Retinal pigment epithelial cell (primary cell): ENCODE measurements around the gene LOXHD1.
A peak's percentile ranks its signal among the peaks of the same experiment; 100 is the strongest.

Experiments
- DNase-seq: peaks from one replicate; pipeline ENCODE4 v3.0.0-alpha.2; 2010; ENCODE audit warnings: low read depth
- H3K4me3 ChIP-seq: 2 replicates; pipeline ENCODE4 v1.5.1; 2011; ENCODE audit warnings: mild to moderate bottlenecking, low read length, control low read depth, moderate library complexity
- TF ChIP-seq, protein P1 (sequence below): conservative IDR thresholded peaks from 2 replicates; pipeline ENCODE4 v1.5.1; 2011; ENCODE audit warnings: low read depth, low read length, control low read depth, inconsistent platforms

The LOXHD1 gene

DNA sequence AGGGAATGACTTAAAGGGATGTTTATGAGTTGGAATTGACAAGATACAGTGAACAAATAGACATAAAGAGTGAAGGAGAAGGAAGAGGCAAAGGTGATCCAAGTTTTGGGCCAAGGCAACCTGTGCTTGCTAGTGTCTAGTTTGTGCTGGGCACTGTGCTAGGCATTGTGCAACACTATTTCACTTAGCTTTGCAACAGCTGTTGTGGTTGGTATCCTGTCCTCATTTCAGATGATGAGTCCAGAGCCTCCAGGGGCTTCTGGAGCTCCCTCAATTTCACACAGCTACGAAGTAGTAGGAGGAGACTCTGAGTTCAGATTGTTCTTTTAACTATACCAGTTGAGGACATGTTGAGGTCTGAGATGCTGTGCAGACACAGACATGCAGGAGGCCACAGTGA, 18.1 kb upstream of the LOXHD1 start:
- no peak for DNase-seq
- no peak overlapping the region for H3K4me3 ChIP-seq
- TF ChIP-seq, protein P1, sequence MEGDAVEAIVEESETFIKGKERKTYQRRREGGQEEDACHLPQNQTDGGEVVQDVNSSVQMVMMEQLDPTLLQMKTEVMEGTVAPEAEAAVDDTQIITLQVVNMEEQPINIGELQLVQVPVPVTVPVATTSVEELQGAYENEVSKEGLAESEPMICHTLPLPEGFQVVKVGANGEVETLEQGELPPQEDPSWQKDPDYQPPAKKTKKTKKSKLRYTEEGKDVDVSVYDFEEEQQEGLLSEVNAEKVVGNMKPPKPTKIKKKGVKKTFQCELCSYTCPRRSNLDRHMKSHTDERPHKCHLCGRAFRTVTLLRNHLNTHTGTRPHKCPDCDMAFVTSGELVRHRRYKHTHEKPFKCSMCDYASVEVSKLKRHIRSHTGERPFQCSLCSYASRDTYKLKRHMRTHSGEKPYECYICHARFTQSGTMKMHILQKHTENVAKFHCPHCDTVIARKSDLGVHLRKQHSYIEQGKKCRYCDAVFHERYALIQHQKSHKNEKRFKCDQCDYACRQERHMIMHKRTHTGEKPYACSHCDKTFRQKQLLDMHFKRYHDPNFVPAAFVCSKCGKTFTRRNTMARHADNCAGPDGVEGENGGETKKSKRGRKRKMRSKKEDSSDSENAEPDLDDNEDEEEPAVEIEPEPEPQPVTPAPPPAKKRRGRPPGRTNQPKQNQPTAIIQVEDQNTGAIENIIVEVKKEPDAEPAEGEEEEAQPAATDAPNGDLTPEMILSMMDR = no peak

GRCh38 chr18:46672062-46672970, 15.3 kb upstream of the LOXHD1 start:
- no peak overlapping the region for H3K4me3 ChIP-seq
- TF ChIP-seq, protein P1 = no peak
- peak; percentile 46 for DNase-seq

- H3K4me3 ChIP-seq = no peak overlapping the region
- DNase-seq = no peak
- TF ChIP-seq, protein P1 = no peak
Measured at GRCh38 chr18:46668694-46669093, 11.7 kb upstream of the LOXHD1 start.

DNA sequence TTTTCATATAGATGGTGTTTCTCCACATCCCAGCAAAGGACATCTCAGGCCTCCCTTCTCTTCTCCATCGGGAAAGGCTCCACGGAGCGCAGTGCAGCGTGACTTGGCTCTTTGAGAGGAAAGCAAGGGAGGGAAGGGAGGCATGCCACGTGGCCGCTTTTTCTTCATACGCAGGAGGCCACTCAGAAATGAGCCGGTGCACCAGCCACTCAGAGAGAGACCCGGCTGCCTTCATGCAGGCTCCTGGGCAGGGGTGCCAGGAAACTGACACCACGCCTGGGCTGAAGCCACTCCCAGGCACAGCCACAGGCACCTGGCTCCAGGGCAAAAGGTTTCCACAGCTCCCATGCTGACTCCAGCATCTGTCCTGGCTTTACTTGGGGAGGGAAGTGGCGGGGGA, 11.1 kb upstream of the LOXHD1 start:
- TF ChIP-seq, protein P1 = no peak
- DNase-seq = no peak
- H3K4me3 ChIP-seq = no peak overlapping the region

- no peak overlapping the region for H3K4me3 ChIP-seq
- TF ChIP-seq, protein P1 = no peak
- no peak for DNase-seq
Measured at GRCh38 chr18:46663539-46663938, 6.5 kb upstream of the LOXHD1 start.

- TF ChIP-seq, protein P1 = no peak
- peak; percentile 7 for DNase-seq
- no peak overlapping the region for H3K4me3 ChIP-seq
Measured at GRCh38 chr18:46660957-46661749, 4.1 kb upstream of the LOXHD1 start.
